Erythroblast (primary cell): ENCODE measurements around the gene OR8B12.

ENCODE experiments used
- DNase-seq, 2 experiments: peaks; one replicate each; lab custom pipeline; 2025; lab: John Stamatoyannopoulos, UW
- GATA1 ChIP-seq: IDR thresholded peaks from 2 replicates; pipeline ENCODE4 v1.6.1; 2011; ENCODE audit warnings: low read depth, mild to moderate bottlenecking, control low read depth, low read length, moderate library complexity
- POLR2A ChIP-seq: IDR thresholded peaks from 2 replicates; pipeline ENCODE4 v1.6.1; 2011; ENCODE audit warnings: mild to moderate bottlenecking, low read length

The OR8B12 gene

GRCh38 chr11:124510279-124510678 lies 33.2 kb downstream of the OR8B12 start:
- TF ChIP-seq POLR2A (no peak), GATA1 (no peak)
- DNase-seq = no peak

- DNase-seq = no peak
- no peak for TF ChIP-seq GATA1
- no peak for TF ChIP-seq POLR2A
Measured at GRCh38 chr11:124499711-124500110, 43.7 kb downstream of the OR8B12 start.

GRCh38 chr11:124493016-124493655 lies 50.3 kb downstream of the OR8B12 start:
- no peak for DNase-seq
- no peak for TF ChIP-seq POLR2A
- TF ChIP-seq GATA1 = no peak
